ENCODE data around the gene ZMPSTE24.
"Not testable (repeated sequence)": the region's sequence is repeated elsewhere in the genome, so short reads cannot be mapped to it uniquely, and the experiment has no call there.

The ZMPSTE24 gene

GRCh38 chr1:40331403-40331802 lies 73.4 kb downstream of the ZMPSTE24 start:
- DNase-seq = not testable (repeated sequence)

GRCh38 chr1:40332695-40333094 lies 74.7 kb downstream of the ZMPSTE24 start:
- no peak for DNase-seq

GRCh38 chr1:40337443-40337842 lies 79.4 kb downstream of the ZMPSTE24 start:
- no peak for DNase-seq

DNA sequence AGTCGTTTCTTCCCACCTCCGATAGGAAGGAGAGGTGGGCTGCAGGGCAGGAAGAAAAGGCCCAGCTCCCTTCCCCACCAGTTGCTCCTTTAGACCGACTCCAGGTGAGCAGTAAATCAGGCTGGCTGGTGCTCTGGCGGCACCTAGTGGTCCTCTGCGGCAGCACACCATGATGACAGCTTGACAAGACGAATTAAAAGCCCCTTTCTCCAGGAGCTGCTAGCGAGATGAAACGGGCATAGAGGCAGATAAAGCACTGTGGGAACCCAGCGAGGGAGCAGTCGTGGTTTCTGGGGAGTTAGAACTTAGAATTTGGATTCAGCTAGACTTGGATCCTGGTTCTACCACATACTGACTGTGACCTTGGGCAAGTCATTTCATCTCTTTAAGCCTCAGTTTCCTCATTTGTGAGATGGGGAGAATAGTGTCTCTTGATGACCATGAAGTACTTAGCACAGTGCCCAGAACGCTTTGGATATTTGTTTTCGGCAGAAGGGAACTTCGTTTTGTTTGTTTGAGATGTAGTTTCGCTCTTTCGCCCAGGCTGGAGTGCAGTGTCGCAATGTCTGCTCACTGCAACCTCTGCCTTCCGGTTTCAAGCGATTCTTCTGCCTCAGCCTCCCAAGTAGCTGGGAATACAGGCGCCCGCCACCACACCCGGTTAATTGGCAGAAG lies 80.8 kb downstream of the ZMPSTE24 start:
- peak; percentile 89 for DNase-seq

DNA sequence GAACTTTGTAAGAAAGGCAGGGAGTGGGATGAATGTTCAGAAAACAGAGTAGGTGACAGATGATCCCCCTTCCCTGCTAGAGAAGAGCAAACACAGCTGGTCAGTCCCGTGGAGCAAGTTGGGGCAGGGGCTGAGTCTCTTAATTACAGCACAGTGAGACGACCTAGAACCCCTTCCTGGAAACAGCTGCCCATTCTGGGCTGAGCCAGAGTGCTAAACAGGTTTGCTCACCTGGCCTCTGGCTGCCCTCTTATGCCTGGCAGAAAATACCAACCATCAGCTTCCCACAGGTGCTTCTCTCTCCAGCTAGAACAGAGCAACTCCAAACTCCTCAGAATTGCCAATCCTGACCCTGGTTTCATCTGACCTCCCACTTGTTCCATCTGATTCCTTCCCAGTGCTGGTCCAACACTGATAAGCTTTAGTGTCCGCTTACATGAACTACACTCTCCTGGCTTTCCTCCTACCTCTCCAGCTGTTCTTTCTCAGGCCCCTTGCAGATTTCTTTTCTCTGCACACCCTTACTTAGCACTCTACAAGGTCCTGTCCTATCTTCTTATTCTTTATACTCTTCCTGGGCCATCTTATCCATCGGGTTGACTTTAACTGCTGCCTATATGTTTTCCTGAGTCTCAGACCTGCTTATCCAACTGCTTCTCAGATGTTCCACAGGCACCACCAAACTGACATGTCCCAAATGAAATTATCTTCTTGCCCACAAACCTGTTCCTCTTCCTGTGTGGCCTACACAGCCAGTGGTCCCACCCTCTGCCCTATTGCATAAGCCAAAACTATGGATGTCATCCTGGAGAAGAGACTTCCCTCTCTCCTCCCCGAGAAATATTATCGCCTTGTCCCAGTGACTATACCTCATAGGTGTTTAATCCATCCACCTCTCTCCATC lies 81.6 kb downstream of the ZMPSTE24 start:
- DNase-seq = no peak

DNA sequence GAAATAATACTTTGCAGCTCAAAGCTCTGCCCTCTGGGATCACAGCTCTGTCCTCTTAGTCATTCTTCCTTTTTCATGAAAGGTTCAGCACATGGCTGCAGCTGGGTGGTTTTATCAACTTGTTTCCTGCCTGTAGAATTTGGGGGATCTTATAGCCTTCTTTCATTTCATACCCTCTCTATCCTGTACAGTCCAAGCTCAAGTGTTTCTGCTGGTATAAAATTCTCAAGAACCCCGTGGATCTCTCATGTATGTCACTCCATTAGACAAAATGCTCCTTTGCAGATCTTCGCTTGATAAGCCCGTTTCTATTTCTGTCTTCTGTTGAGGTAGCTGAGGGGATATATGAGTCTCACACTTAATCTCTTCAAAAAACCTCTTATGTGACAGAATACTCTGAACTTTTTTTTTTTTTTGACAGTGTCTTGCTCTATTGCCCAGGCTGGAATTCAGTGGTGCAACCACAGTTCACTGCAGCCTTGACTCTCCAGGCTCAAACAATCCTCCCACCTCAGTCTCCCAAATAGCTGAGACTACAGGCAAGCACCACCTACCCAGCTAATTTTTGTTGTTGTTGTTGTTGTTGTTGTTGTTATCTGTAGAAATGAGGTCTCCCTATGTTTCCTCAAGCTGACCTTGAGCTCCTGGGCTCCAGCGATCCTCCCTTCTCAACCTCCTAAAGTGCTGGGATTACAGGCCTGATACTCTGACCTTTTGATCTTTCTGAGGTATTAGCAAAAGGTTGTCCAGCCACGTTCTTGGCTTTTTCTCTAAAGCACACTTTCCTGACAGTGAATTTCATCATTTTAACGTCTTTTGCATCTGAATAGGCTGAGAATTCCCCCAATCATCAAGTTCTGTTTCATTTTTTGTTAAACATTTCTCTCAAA lies 83.7 kb downstream of the ZMPSTE24 start:
- DNase-seq = no peak

DNA sequence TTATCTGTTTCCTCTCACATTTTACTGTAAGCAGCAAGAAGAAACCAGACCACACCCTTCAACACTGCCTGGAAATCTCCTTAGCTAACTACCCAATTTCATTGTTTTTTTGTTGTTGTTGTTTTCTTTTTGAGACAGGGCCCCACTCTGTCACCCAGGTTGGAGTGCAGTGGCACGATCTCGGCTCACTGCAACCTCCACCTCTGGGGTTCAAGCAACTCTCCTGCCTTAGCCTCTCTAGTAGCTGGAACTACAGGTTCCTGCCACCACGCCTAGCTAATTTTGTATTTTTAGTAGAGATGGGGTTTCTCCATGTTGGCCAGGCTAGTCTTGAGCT lies 84.3 kb downstream of the ZMPSTE24 start:
- DNase-seq = not testable (repeated sequence)
